Mucosa of rectum (tissue), 2 donors: ENCODE results near the gene BLOC1S2.

ENCODE experiments used
- H3K27ac ChIP-seq, 2 donors: one replicate each; pipeline ENCODE4 v1.7.0; 2013; ENCODE audit warnings: inconsistent platforms in 2 of 2, low read depth in 2 of 2, low read length in 2 of 2
- H3K27me3 ChIP-seq, 2 donors: one replicate each; pipeline ENCODE4 v1.7.0; 2013; ENCODE audit warnings: low read length in 2 of 2; ENCODE audit not compliant: control insufficient read depth in 2 of 2, insufficient read depth in 2 of 2
- H3K36me3 ChIP-seq, 2 donors: one replicate each; pipeline ENCODE4 v1.7.0; 2013; ENCODE audit warnings: low read length in 2 of 2; ENCODE audit not compliant: control insufficient read depth in 2 of 2, insufficient read depth in 2 of 2
- H3K4me1 ChIP-seq, 2 donors: one replicate each; pipeline ENCODE4 v1.7.0; 2013; ENCODE audit warnings: low read length in 2 of 2, mild to moderate bottlenecking in 1 of 2; ENCODE audit not compliant: control insufficient read depth in 2 of 2, insufficient read depth in 2 of 2
- H3K4me3 ChIP-seq, 2 donors: one replicate each; pipeline ENCODE4 v1.7.0; 2013; ENCODE audit warnings: low read length in 2 of 2
- H3K9ac ChIP-seq, 2 donors: one replicate each; pipeline ENCODE4 v1.7.0; 2013; ENCODE audit warnings: low read length in 2 of 2, low read depth in 1 of 2, mild to moderate bottlenecking in 1 of 2
- H3K9me3 ChIP-seq, 2 donors: one replicate each; pipeline ENCODE4 v1.7.0; 2013; ENCODE audit warnings: low read length in 2 of 2; ENCODE audit not compliant: control insufficient read depth in 2 of 2
- donor health status: healthy.
- donor health status: Normal muscosa, but diverticular disease.

The BLOC1S2 gene

DNA sequence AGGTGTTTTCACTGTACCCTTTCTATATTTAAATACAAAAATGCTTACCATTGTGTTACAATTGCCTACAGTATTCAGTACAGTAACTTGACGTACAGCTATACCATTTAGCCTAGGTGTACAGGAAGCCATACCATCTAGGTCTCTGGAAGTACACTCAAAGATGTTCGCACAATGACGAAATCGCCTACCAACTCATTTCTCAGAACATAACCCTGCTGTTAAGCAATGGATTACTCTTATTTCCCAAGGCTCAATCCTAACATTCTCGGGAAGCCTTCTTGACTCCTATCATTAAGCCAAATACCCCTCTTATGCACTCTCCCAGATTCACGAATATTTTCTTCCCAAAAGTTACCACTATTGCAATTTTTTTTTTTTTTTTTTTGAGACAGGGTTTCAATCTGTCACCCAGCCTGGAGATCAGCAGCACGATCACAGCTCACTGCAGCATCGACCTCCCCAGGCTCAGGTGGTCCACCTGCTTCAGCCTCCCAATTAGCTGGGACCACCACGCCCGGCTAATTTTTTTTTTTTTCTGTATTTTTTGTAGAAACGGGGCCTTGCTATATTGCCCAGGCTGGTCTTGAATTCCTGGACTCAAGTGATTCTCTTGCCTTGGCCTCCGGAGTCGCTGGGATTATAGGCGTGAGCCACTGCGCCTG lies 20.5 kb downstream of the BLOC1S2 start:
- H3K9ac ChIP-seq, result no peak overlapping the region
- no peak overlapping the region for H3K27ac ChIP-seq

DNA sequence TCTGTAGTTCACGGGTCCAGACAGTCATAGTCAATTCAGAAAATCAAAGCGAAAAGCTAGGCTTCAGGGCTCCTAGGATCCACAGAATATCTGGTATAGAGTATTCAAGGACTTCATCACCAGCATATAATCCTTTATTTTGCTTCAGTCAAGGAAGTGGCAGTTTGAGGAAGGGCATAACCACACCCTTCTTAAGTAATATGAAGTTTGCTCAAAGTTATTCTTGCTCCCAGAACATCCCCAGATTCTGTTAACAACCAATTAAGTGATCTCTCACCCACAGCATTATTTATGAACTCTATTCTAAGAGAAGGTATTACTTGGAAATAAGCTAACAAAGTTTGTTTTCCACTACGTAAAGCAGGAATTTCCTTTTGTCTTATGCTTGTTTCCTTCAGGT lies 32.3 kb downstream of the BLOC1S2 start:
- no peaks in the 10 kb centered on the region for H3K27me3 ChIP-seq
- H3K36me3 ChIP-seq, result peaks cover 30 to 54% of the 10 kb centered on the region in 2 donors
- H3K9me3 ChIP-seq, result no peaks in the 10 kb centered on the region
- H3K4me1 ChIP-seq, result no peaks in the 10 kb centered on the region
- H3K4me3 ChIP-seq, result no peak overlapping the region
- H3K9ac ChIP-seq, result no peak overlapping the region
- H3K27ac ChIP-seq, result no peak overlapping the region

More for the DNA sequence above, 20.5 kb downstream of the BLOC1S2 start:
- no peak overlapping the region for H3K4me3 ChIP-seq
- H3K36me3 ChIP-seq, result peaks cover 0 to 12% of the 10 kb centered on the region in 2 donors
- peaks cover 3 to 5% of the 10 kb centered on the region in 2 donors for H3K4me1 ChIP-seq
- no peaks in the 10 kb centered on the region for H3K9me3 ChIP-seq
- no peaks in the 10 kb centered on the region for H3K27me3 ChIP-seq

DNA sequence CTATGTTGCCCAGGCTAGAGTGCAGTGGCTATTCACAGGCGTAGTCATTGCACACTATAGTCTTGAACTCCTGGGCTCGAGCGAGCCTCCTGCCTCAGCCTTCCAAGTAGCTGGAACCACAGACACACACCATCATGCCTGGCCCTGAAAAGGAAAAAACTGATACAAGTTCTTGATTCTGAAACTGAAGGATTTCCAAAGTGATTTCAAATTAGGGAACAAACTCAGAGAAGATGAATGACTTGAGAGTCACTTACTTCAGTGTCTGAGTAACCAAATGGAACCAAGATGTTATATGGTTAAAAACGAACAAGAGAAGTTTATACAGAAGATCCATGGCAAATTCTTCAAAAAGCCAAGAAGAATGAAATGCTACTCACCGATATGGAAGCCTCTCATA lies 33.4 kb downstream of the BLOC1S2 start:
- no peak overlapping the region for H3K27ac ChIP-seq
- H3K4me1 ChIP-seq, result no peaks in the 10 kb centered on the region

DNA sequence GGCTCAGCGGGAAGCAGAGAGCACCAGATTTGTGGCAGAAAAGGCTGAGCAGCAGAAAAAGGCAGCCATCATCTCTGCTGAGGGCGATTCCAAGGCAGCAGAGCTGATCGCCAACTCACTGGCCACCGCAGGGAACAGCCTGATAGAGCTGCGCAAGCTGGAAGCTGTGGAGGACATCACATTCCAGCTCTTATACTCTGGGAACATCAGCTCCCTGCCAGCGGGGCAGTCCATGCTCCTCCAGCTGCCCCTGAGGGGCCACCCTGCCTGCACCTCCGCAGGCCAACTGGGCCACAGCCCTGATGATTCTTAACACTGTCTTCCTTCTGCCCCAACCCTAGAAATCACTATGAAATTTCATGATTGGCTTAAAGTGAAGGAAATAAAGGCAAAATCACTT lies 37.7 kb downstream of the BLOC1S2 start:
- Histone ChIP-seq H3K27me3 (no peaks in the 10 kb centered on the region), H3K36me3 (peaks cover 32 to 60% of the 10 kb centered on the region in 2 donors), H3K4me3 (no peak overlapping the region), H3K9ac (no peak overlapping the region), H3K9me3 (no peaks in the 10 kb centered on the region), H3K27ac (no peak overlapping the region), H3K4me1 (no peaks in the 10 kb centered on the region)

More for the DNA sequence above, 33.4 kb downstream of the BLOC1S2 start:
- Histone ChIP-seq H3K4me3 (no peak overlapping the region), H3K27me3 (no peaks in the 10 kb centered on the region), H3K36me3 (peaks cover 37 to 61% of the 10 kb centered on the region in 2 donors), H3K9ac (no peak overlapping the region), H3K9me3 (no peaks in the 10 kb centered on the region)

DNA sequence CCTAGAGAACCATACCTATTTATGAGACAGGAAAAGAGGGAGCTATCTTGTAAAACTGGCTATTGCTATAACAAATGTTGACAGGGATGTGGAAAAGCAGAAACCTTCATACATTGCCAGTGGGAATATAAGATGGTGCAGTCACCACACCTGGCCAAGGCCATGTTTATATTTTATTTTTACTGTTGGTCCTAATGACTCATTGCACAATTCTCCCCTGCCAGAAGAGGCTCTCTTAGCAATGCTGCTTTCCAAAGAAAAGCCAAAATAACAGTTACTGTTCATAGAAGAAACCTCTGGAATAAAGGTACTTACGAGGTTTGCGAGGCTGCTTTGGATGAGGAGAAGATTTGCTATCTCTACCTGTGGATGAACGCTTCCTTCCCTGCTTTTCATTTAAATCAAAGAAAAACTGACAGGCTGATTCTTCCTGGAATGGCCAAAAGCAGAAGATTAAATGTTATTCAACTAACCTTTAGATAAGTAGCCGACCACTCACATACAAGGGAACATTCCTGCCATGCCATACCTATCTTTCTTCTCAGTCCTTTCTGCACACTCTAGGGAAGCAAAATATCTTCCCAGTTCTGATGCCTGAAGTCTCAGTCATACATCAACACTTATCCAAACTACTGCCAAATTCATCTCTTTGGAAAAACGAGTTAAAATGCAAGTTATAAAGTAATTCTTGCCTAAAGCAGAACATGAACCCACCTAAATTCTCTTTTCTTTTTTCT lies 40.8 kb downstream of the BLOC1S2 start:
- peaks cover 40 to 63% of the 10 kb centered on the region in 2 donors for H3K36me3 ChIP-seq
- H3K27ac ChIP-seq, result no peak overlapping the region
- no peak overlapping the region for H3K4me3 ChIP-seq
- no peak overlapping the region for H3K9ac ChIP-seq
- no peaks in the 10 kb centered on the region for H3K4me1 ChIP-seq
- no peaks in the 10 kb centered on the region for H3K9me3 ChIP-seq
- H3K27me3 ChIP-seq, result no peaks in the 10 kb centered on the region

DNA sequence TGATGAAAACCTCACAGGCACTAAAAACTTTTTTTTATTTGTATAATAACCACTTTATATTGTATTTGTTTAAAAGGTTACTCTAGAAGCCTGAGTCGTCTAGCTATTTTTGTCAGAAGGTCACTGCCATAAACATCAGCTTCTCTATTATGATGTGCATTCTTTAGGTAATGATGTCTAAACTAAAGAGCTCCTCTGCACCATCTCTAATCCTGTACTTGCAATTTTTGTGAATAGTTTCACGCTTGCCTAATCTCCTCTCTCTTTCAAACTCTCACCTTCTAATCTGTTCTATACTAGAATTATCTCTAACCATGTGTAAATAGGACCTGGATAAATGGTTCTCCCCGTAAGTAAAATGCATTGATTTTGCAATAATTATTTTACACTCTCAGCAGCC lies 46.6 kb downstream of the BLOC1S2 start:
- Histone ChIP-seq H3K9ac (no peak overlapping the region), H3K4me1 (no peaks in the 10 kb centered on the region), H3K4me3 (no peak overlapping the region), H3K27ac (no peak overlapping the region), H3K27me3 (no peaks in the 10 kb centered on the region), H3K36me3 (peaks cover 45 to 52% of the 10 kb centered on the region in 2 donors), H3K9me3 (no peaks in the 10 kb centered on the region)

DNA sequence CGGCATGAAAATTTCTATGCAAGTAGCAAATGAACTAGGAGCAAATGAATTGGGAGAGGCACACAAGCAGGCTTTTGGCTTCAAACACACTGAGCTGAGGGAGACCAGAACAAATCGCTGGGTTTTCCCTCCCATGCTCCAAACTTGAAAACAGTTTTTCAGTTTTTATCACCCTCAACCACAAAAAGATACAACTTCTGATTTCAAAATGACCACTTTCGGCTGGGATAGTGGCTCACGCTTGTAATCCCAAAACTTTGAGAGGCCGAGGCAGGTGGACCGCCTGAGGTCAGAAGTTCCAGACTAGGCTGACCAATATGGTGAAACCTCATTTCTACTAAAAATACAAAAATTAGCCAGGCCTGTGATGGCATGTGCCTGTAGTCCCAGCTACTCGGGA lies 48.1 kb downstream of the BLOC1S2 start:
- no peak overlapping the region for H3K9ac ChIP-seq
- H3K27ac ChIP-seq, result no peak overlapping the region
- no peak overlapping the region for H3K4me3 ChIP-seq
- H3K4me1 ChIP-seq, result no peaks in the 10 kb centered on the region
- H3K9me3 ChIP-seq, result no peaks in the 10 kb centered on the region
- peaks cover 48 to 57% of the 10 kb centered on the region in 2 donors for H3K36me3 ChIP-seq
- no peaks in the 10 kb centered on the region for H3K27me3 ChIP-seq

DNA sequence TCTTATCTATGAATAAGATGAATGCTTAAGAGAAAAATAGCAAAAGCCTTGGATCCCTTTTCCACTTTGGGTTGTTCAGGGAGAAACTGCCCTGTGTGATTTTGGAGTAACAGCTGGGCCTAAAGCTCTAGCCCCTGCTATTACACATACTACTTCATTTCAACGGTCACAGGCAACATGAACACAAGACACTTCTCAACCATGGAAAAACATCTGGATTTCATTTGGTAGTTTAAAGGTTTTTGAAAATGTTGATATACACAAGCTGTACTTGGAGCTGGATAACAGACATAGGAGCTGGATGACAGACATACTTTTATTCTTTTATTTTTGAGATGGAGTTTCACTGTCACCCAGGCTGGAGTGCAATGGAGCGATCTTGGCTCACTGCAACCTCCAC lies 54.4 kb downstream of the BLOC1S2 start:
- Histone ChIP-seq H3K4me1 (peaks cover 0 to 7% of the 10 kb centered on the region in 2 donors), H3K36me3 (peaks cover 29 to 39% of the 10 kb centered on the region in 2 donors), H3K27ac (no peak overlapping the region), H3K9ac (no peak overlapping the region), H3K4me3 (no peak overlapping the region), H3K27me3 (no peaks in the 10 kb centered on the region), H3K9me3 (no peaks in the 10 kb centered on the region)

DNA sequence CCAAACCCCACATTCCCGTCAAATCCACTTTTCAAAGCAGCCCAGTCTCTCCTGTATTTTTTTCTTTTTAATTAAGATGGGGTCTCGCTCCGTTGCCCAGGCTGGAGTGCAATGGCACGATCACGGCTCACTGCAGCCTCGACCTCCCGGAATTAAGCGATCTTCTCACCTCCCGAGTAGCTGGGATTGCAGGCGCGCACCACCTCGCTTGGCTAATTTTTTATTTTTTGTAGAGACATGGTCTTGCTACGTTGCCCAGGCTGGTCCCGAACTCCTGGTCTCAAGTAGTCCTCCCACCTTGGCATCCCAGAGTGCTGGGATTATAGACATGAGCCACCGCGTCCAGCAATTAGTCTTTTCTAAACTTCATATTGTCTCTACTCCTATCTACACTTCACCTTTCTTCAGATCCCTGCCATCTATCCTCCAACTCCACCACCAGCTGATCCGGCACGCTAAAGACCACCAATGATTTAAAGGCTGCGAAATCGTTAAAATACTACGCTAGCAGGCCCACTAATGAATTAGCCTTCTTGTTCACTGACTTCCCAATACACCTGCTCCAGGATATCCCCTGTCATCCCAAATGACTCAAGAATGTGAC lies 56.6 kb downstream of the BLOC1S2 start:
- peak overlapping the region; percentile 78 to 82 for H3K9ac ChIP-seq
- peaks cover 0 to 7% of the 10 kb centered on the region in 2 donors for H3K4me1 ChIP-seq
- no peaks in the 10 kb centered on the region for H3K27me3 ChIP-seq
- H3K27ac ChIP-seq, result peak overlapping the region; percentile 63 to 64
- H3K36me3 ChIP-seq, result peaks cover 17 to 25% of the 10 kb centered on the region in 2 donors
- peak overlapping the region; percentile 86 to 96 for H3K4me3 ChIP-seq
- H3K9me3 ChIP-seq, result no peaks in the 10 kb centered on the region

DNA sequence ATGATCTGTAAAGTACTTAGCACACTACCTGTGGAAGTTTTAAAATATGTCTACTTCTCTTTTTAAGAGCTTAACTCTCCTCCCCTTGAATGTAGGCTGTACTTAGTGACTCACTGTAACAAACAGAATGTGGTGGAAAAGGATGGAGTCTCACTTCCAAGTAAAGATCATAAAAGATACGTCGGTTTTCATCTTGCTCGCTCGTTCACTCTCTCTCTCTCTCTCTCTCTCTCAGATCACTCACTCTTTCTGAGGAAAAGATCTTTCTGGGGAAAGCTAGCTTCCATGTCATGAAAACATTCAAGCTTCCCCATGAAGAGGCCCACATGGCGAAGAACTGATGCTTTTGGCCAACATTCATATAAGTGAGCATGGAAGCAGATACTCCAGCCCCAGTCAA lies 62.6 kb downstream of the BLOC1S2 start:
- Histone ChIP-seq H3K4me1 (peaks cover 0 to 2% of the 10 kb centered on the region in 2 donors), H3K27me3 (no peaks in the 10 kb centered on the region), H3K36me3 (peaks cover 26 to 37% of the 10 kb centered on the region in 2 donors), H3K9me3 (no peaks in the 10 kb centered on the region), H3K9ac (no peak overlapping the region), H3K27ac (no peak overlapping the region), H3K4me3 (no peak overlapping the region)
